NCI-H2081 treated with DMSO at 0.1 percent for 48 hours (cell line): ENCODE results near the gene SLC4A5.
"Not testable (repeated sequence)": the region's sequence is repeated elsewhere in the genome, so short reads cannot be mapped to it uniquely, and the experiment has no call there.

Experiments
- DNase-seq: peaks from one replicate; lab custom pipeline; 2025; lab: John Stamatoyannopoulos, UW

The SLC4A5 gene

DNA sequence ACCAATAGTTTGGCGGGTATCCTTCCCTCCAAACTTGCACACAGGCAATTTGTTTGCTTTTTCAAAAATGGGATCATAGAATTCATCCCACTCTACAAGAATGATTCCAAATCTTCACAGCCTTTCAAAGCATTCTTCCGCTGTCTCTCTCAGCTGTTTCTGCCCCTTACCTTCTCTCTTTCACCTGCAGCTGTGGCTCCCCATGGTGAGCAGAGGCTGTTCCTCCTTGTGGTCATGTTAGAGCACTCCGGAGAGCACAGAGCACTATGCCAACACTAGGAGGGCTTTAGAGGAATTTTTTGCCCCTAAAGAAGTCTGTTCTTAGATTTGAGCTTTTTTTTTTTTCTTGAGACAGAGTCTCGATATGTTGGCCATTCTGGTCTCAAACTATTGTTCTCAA is 114.4 kb downstream of the SLC4A5 start:
- DNase-seq, result no peak

DNA sequence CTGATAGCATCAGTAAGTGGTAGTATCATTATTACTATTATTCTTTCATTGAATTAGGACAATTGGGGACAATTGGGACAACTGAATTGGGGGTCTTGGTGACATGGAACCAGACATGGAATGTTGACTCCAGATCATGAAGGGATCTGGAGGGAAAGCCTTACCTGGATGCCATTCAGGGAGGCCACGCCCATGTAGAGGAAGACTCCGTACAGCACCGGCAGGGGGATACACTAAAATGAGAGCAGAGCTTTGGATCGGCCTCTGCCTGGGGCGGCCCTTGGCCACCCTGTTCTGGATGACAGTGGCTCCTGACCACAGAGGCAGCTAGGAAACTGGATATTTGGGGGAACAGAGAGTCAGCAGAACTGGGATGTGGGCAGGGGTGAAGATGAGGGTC is 115.6 kb downstream of the SLC4A5 start:
- DNase-seq, result no peak

- no peak for DNase-seq
Measured at GRCh38 chr2:74226648-74227213, 116.5 kb downstream of the SLC4A5 start.

- no peak for DNase-seq
Measured at GRCh38 chr2:74225698-74226459, 117.3 kb downstream of the SLC4A5 start.

- no peak for DNase-seq
Measured at GRCh38 chr2:74223941-74224770, 119.1 kb downstream of the SLC4A5 start.

DNA sequence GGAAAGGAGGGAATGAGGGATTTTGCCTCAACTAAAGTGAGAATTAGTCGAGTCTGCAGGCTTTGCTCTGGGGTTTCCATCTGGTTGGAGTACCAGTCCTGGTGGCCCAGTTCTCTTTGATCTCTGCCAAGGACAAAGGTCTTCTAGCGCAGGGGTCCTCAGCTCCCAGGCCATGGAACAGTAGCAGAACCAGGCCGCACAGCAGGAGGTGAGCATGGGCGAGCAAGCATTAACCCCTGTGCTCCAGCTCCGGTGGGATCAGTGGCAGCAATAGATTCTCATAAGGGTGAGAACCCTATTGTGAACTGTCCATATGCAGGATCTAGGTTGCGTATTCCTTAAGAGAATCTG is 120.9 kb downstream of the SLC4A5 start:
- DNase-seq, result no peak

- DNase-seq, result no peak
Measured at GRCh38 chr2:74221604-74222299, 121.5 kb downstream of the SLC4A5 start.

DNA sequence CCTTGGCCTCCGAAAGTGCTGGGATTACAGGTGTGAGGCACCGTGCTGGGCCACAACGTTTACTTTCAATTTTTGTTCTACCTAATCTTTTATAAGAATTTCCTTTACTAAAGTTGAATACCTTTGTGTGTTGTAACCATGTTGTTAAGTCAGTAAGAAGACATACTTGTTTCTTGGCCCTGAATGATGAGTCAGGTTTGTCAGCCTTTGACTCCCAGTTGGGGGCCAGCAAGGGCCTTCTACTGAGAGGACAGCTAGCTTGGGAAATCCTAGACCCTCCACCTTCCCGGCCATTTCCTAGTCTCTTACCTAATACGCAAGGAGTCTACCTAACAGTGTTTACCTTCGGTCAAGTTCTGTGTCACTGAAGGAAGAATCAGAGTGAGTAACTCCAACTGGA is 122.1 kb downstream of the SLC4A5 start:
- no peak for DNase-seq

GRCh38 chr2:74219846-74220486 is 123.2 kb downstream of the SLC4A5 start:
- DNase-seq, result no peak

- no peak for DNase-seq
Measured at GRCh38 chr2:74216642-74217041, 126.6 kb downstream of the SLC4A5 start.

- DNase-seq, result not testable (repeated sequence)
Measured at GRCh38 chr2:74215771-74216170, 127.4 kb downstream of the SLC4A5 start.

DNA sequence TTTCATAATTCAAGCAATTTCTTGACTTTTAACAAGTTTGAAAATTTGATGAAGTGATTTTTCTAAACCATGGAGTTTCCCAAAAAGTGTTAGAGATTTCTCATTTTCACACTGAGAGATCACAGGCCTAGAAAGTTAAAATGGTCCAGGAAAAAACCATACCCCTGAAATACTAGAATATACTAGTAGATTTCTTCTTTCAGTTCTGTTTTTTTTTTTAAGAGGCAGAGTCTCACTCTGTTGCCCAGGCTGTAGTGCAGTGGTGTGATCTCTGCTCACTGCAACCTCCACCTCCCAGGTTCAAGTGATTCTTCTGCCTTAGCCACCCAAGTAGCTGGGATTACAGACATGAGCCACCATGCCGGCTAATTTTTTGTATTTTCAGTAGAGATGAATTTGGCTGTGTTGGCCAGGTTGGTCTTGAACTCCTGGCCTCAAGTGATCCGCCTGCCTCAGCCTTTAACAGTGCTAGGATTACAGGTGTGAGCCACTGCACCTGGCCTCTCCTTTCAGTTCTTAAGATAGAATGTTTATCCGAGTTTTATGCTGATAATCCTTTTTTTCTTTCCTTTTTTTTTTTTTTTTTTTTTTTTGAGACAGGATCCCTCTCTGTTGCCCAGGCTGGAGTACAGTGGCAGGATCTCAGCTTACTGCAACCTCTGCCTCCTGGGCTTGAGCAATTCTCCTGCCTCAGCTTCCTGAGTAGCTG is 130.4 kb downstream of the SLC4A5 start:
- DNase-seq, result no peak

DNA sequence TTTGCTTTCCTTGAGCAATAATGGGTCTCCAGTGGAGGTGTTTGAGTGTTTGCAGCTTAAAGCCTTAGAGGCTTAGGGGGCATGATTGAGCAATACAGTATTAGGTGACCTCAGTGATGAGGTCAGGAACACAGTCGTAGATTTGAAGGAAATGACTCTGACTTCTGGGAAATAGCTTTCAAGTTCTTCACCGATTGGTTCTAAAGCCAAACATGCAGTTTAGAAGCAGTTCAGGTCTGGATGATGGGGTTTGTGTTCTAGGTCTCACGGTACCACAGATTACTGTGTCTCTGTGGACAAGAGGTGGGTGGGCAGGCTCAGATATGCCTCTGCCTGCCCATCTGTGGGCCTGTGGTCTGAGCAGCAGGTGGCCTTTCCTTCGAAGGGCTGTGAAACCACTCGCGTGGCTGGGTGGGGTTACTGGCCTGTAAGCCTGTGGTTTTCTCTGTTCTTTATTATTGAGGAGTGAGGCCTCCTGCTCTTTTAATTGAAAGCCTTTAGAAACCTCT is 137.0 kb downstream of the SLC4A5 start:
- no peak for DNase-seq

DNA sequence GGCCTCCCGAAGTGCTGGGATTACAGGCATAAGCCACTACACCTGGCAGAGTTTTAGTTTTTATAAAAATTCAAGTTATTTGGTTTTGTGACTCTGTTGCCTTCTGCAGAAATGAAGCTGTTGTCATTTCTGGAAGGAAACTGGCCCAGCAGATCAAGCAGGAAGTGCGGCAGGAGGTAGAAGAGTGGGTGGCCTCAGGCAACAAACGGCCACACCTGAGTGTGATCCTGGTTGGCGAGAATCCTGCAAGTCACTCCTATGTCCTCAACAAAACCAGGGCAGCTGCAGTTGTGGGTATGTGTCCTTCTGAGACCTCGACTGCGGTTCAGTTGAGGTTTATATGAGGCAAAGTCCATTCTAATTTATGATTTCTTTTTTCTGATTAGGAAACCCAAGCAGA is 137.6 kb downstream of the SLC4A5 start:
- DNase-seq, result no peak

GRCh38 chr2:74205113-74205512 is 138.1 kb downstream of the SLC4A5 start:
- no peak for DNase-seq

GRCh38 chr2:74204436-74204835 is 138.8 kb downstream of the SLC4A5 start:
- no peak for DNase-seq

- no peak for DNase-seq
Measured at GRCh38 chr2:74201596-74201995, 141.6 kb downstream of the SLC4A5 start.

- DNase-seq, result no peak
Measured at GRCh38 chr2:74201196-74201595, 142.0 kb downstream of the SLC4A5 start.

DNA sequence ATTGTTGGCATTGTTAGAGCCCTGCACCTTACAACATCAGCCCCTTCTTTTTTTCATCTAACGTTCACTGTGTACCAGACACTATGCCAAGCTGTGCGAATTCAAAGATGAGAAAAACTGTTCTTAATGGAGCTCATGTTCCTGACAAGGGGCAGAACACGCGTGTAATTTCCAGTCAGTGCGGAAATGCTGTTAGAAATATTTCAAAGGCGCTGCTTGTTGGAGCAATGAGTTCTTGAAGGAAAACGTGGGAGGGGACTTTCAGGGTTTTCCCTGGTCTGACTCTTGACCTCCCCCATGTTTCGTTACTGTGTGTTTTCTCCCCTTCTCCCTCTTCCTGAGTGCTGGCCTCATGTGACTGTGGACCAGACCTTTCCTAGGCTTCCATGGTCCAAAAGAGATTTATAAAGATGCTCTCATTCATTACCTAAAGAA is 143.3 kb downstream of the SLC4A5 start:
- no peak for DNase-seq

GRCh38 chr2:74199275-74199701 is 143.9 kb downstream of the SLC4A5 start:
- no peak for DNase-seq
